ENCODE data around the gene SLC49A4. TPM values are rescaled to one million over a fixed set of nuclear protein-coding genes. Genes with fewer than 3 reads are reported as not detected.

The SLC49A4 gene
- polyA plus RNA-seq, 1 experiment: 8.4 TPM

DNA sequence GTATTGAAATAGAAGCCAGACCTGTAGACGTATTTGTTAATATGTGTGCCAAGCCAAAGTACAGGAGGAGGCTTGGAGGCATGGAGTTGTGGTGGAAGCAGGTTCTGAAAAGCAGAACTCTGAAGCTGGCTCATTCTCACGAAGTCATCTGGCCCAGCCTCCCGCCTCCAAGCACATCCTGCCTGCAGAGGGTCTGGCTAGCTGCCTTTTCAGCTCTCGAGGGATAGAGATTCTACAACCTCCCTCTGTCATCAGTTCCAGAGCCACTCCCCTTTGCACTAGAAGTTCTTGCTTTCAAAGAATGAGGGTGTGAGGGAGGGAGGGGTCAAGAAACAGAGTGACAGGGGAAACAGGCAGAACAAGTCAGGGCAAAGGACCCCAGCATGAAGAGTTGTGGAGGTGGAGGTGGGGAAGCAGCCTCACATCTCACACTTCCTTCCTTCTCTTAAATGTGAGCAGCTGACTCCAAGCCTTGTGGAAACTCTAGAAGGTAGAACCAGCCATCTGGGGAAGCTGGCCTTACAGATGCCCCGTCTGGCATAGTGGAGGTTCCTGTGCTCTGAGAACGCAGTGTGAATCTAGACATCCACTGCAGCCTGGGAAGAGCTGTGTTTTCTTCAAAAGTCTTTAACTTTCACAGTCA lies 95.3 kb downstream of the SLC49A4 start:
- POLR2A ChIA-PET: no interaction called here
- no peak for DNase-seq (ENCODE audit: low read depth)
- CTCF ChIA-PET: no interaction called here
- Histone ChIP-seq H3K27me3 (ENCODE audit: control insufficient read depth, insufficient read depth, low read length) (peaks cover 1% of the 10 kb centered on the region), H3K4me3 (ENCODE audit: low read depth, low read length) (no peak overlapping the region), H3K36me3 (ENCODE audit: control insufficient read depth, insufficient read depth, low read length) (no peaks in the 10 kb centered on the region)
- TF ChIP-seq, protein P1, sequence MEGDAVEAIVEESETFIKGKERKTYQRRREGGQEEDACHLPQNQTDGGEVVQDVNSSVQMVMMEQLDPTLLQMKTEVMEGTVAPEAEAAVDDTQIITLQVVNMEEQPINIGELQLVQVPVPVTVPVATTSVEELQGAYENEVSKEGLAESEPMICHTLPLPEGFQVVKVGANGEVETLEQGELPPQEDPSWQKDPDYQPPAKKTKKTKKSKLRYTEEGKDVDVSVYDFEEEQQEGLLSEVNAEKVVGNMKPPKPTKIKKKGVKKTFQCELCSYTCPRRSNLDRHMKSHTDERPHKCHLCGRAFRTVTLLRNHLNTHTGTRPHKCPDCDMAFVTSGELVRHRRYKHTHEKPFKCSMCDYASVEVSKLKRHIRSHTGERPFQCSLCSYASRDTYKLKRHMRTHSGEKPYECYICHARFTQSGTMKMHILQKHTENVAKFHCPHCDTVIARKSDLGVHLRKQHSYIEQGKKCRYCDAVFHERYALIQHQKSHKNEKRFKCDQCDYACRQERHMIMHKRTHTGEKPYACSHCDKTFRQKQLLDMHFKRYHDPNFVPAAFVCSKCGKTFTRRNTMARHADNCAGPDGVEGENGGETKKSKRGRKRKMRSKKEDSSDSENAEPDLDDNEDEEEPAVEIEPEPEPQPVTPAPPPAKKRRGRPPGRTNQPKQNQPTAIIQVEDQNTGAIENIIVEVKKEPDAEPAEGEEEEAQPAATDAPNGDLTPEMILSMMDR (IDR thresholded peaks at IDR 0.05; ENCODE audit: insufficient read depth, low read depth, low read length): no peak

DNA sequence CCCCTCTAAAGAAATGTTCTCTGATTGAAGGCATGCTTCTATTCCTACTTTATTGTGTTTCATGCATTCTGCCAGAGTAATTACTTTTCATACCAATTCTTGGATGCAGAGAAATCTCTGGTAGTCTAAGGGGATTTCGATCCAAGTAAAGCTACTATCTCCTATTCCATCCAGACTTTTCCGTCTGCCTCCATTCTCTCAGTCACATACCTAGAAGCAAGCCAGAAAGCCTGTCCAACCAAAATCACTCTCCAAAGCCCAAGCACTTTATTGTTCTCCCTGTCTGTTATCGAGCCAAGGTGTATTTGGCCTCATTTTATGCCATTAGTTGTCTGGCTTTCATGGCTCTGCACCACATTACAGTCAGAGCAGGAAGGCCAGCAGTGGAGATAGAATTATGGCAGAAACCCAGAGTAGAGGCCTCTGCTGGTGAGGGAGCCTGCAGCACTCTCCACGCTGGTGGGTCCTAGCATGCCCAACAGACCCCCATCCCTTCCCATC lies 95.9 kb downstream of the SLC49A4 start:
- no peaks in the 10 kb centered on the region for H3K36me3 ChIP-seq (ENCODE audit: control insufficient read depth, insufficient read depth, low read length)
- no peak for DNase-seq (ENCODE audit: low read depth)
- ChIA-PET CTCF (no interaction called here), POLR2A (no interaction called here)
- no peak overlapping the region for H3K4me3 ChIP-seq (ENCODE audit: low read depth, low read length)
- TF ChIP-seq, protein P1 (IDR thresholded peaks at IDR 0.05; ENCODE audit: insufficient read depth, low read depth, low read length): no peak
- peaks cover 1% of the 10 kb centered on the region for H3K27me3 ChIP-seq (ENCODE audit: control insufficient read depth, insufficient read depth, low read length)

DNA sequence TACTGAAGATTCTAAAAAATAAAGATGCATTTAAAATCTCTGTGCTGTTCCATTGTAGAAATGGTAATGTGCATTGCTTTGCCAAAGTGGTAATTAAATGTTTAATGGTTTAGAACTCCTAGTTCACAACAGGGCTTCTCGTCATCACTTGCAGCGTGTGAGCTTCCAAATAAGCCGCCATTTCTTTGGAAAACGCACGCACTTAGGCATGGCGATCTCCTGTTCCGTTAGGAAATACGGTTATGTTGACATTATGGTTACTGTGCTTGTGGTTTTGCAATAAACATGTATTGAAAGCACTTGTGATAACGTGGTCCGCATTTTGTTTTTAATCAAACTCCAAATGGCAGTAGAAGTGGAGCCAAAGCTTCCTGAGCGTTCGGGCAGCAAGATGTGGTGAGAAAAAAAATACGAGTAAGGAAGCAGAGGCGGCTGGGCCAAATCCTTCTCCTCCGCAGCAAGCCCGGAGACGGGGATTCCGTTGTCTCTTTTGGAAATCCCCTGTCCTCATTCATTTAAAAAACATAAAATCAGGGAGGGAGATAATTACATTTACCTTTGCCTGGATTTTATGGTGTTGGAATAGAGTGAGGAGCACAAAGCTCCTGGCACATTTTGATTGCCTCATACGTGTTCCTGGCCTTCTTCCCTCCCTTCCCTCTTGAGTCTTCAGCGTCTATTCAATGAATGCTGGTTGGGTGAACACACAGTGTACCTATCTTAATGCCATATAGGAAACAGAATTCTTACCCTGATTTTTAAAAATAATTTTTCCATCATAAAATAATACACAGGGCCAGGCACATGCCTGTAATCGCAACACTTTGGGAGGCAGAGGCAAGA lies 97.5 kb downstream of the SLC49A4 start:
- Histone ChIP-seq H3K27me3 (ENCODE audit: control insufficient read depth, insufficient read depth, low read length) (peaks cover 1% of the 10 kb centered on the region), H3K4me3 (ENCODE audit: low read depth, low read length) (no peak overlapping the region), H3K36me3 (ENCODE audit: control insufficient read depth, insufficient read depth, low read length) (no peaks in the 10 kb centered on the region)
- no peak for DNase-seq (ENCODE audit: low read depth)
- POLR2A ChIA-PET: no interaction called here
- TF ChIP-seq, protein P1 (IDR thresholded peaks at IDR 0.05; ENCODE audit: insufficient read depth, low read depth, low read length): no peak
- CTCF ChIA-PET: interaction anchor here (0.8 to 1.3 kb wide), 2 partner anchors 11 to 17 kb away, joined by 3 read pairs; no protein-coding TSS in a partner anchor

DNA sequence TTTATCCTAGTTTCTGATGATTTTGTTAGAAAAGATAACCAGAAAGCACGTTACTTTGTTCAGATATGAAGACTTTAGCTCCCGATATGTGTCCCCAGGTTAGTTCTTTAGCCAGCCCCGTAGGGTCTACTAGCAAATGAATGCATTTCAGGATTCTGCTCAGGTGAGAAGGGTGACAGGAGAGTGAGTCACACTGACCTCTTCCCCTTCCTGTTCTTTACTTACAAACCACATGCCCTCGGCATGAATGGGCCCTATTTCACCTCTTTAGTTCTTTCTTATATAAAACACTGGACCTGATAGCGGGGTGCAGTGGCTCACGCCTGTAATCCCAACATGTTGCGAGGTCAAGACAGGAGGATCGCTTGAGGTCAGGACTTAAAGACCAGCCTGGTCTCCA lies 98.4 kb downstream of the SLC49A4 start:
- ChIA-PET CTCF (interaction anchor here (1.3 kb wide), 1 partner anchor 18 kb away, joined by 3 read pairs; no protein-coding TSS in a partner anchor), POLR2A (no interaction called here)
- H3K36me3 ChIP-seq (ENCODE audit: control insufficient read depth, insufficient read depth, low read length): no peaks in the 10 kb centered on the region
- TF ChIP-seq, protein P1 (IDR thresholded peaks at IDR 0.05; ENCODE audit: insufficient read depth, low read depth, low read length): no peak
- no peak for DNase-seq (ENCODE audit: low read depth)
- H3K27me3 ChIP-seq (ENCODE audit: control insufficient read depth, insufficient read depth, low read length): peaks cover 1% of the 10 kb centered on the region
- no peak overlapping the region for H3K4me3 ChIP-seq (ENCODE audit: low read depth, low read length)
